Measurements from ENCODE around the gene PPP3R1. TPM values are rescaled to one million over a fixed set of nuclear protein-coding genes. Genes with fewer than 3 reads are reported as not detected.

Gene PPP3R1
- total RNA-seq, 2 experiments from 2014 or later = 15.1 to 90.3 TPM

DNA sequence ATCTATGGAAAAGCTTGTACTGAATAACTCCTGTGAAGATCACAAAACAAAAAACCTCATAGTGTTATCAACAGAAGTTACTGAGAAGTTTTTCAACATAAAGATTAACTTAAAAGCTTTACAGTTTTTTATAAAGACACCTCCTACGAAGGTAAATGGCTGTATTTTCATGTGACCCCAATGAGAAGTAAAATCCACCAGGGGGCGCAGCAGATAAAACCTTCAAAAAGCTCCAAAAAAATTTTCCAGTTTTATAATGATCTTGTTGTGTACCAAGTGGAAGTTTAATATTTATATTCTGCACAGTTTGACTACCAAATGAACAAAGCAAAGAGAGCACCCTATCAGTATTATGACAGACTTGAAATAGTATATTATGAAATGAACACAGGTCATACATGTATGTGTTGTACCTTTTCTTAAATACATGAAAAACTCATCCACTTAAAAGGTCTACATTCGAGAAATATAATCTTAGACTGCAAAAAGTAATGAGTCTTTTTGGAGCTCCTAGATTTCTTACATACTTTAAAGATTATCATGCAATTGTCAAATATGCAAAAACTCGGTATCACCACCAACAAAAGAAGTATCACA lies 56.1 kb downstream of the PPP3R1 start:
- peaks cover 30% of the 10 kb centered on the region for H3K4me1 ChIP-seq (ENCODE audit: insufficient read depth, low read length, poor library complexity, severe bottlenecking)
- DNase-seq (ENCODE audit: low spot score) = peak; percentile 66
- BruUV-seq (replicated peaks) = no TSS peak
- H3K9me3 ChIP-seq (ENCODE audit: low read length) = no peaks in the 10 kb centered on the region
- peaks cover 25% of the 10 kb centered on the region; the same call in 1 of the 2 replicates for H3K36me3 ChIP-seq (ENCODE audit: insufficient read depth, low read length)
- H3K27ac ChIP-seq (ENCODE audit: low read depth, low read length, poor library complexity, severe bottlenecking) = no peak overlapping the region
- H3K9me2 ChIP-seq (ENCODE audit: insufficient read depth, low read length) = no peaks in the 10 kb centered on the region
- H2AFZ ChIP-seq (ENCODE audit: low read length) = no peak overlapping the region
- TF ChIP-seq EZH2phosphoT487 (IDR thresholded peaks at IDR 0.05; ENCODE audit: borderline replicate concordance, low read depth, low read length) = no peak
- TF ChIP-seq, protein P1, sequence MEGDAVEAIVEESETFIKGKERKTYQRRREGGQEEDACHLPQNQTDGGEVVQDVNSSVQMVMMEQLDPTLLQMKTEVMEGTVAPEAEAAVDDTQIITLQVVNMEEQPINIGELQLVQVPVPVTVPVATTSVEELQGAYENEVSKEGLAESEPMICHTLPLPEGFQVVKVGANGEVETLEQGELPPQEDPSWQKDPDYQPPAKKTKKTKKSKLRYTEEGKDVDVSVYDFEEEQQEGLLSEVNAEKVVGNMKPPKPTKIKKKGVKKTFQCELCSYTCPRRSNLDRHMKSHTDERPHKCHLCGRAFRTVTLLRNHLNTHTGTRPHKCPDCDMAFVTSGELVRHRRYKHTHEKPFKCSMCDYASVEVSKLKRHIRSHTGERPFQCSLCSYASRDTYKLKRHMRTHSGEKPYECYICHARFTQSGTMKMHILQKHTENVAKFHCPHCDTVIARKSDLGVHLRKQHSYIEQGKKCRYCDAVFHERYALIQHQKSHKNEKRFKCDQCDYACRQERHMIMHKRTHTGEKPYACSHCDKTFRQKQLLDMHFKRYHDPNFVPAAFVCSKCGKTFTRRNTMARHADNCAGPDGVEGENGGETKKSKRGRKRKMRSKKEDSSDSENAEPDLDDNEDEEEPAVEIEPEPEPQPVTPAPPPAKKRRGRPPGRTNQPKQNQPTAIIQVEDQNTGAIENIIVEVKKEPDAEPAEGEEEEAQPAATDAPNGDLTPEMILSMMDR (conservative IDR thresholded peaks at IDR 0.05; ENCODE audit: low read length) = peak; percentile 89
- ChIA-PET CTCF (ENCODE audit: unreplicated experiment) (no interaction called here), POLR2A (interaction anchor here (0.6 to 1.4 kb wide), 5 partner anchors 10 to 47 kb away, joined by 3 read pairs; no protein-coding TSS in a partner anchor)
- no peak overlapping the region for H3K4me3 ChIP-seq (ENCODE audit: low read depth, low read length, poor library complexity, severe bottlenecking)
- H4K20me1 ChIP-seq (ENCODE audit: insufficient read depth, low read length) = peaks cover 39% of the 10 kb centered on the region
- intact Hi-C loops (cut with micrococcal nuclease; ENCODE audit: unreplicated experiment) = loop anchor here (1.0 to 5.0 kb wide), 3 partner anchors 55 to 246 kb away; no protein-coding TSS in a partner anchor
- H3K79me2 ChIP-seq (ENCODE audit: insufficient read depth, low read depth, low read length) = peaks cover 99% of the 10 kb centered on the region
- no peak overlapping the region for H3K4me2 ChIP-seq (ENCODE audit: low read length)

DNA sequence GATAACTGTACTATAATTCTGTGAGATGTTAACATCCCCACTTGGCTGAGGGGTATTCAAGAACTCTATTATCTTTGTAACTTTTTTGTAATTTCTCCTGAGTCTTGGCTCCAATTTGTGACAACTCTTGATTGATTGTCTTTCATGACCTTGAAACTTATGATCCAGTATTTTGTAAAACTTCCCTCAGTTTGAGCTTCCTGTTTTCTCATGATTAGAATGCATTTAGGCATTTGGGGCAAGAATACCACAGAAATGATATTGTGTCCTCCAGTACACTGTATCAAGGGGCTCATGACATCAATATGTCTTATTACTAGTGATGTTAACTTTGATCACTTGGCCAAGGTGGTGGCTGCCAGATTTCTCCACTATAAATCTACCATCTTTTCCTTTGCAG lies 57.2 kb downstream of the PPP3R1 start:
- H3K4me1 ChIP-seq (ENCODE audit: insufficient read depth, low read length, poor library complexity, severe bottlenecking) = peaks cover 25% of the 10 kb centered on the region
- POLR2A ChIA-PET = interaction anchor here (1.0 to 1.4 kb wide), 2 partner anchors 15 to 51 kb away, joined by 3 read pairs; no protein-coding TSS in a partner anchor
- no peak overlapping the region for H3K4me3 ChIP-seq (ENCODE audit: low read depth, low read length, poor library complexity, severe bottlenecking)
- TF ChIP-seq, protein P1 (conservative IDR thresholded peaks at IDR 0.05; ENCODE audit: low read length) = no peak
- TF ChIP-seq EZH2phosphoT487 (IDR thresholded peaks at IDR 0.05; ENCODE audit: borderline replicate concordance, low read depth, low read length) = no peak
- H3K79me2 ChIP-seq (ENCODE audit: insufficient read depth, low read depth, low read length) = peaks cover 99% of the 10 kb centered on the region
- H3K27ac ChIP-seq (ENCODE audit: low read depth, low read length, poor library complexity, severe bottlenecking) = no peak overlapping the region
- H3K4me2 ChIP-seq (ENCODE audit: low read length) = no peak overlapping the region
- DNase-seq (ENCODE audit: low spot score) = no peak
- CTCF ChIA-PET (ENCODE audit: unreplicated experiment) = no interaction called here
- H3K9me3 ChIP-seq (ENCODE audit: low read length) = no peaks in the 10 kb centered on the region
- intact Hi-C loops (cut with micrococcal nuclease; ENCODE audit: unreplicated experiment) = loop anchor here (5.0 kb wide), 2 partner anchors 87 to 247 kb away; no protein-coding TSS in a partner anchor
- no TSS peak for BruUV-seq (replicated peaks)
- H3K36me3 ChIP-seq (ENCODE audit: insufficient read depth, low read length) = peaks cover 19% of the 10 kb centered on the region; the same call in 1 of the 2 replicates
- peaks cover 48% of the 10 kb centered on the region for H4K20me1 ChIP-seq (ENCODE audit: insufficient read depth, low read length)
- no peaks in the 10 kb centered on the region for H3K9me2 ChIP-seq (ENCODE audit: insufficient read depth, low read length)
- H2AFZ ChIP-seq (ENCODE audit: low read length) = no peak overlapping the region

DNA sequence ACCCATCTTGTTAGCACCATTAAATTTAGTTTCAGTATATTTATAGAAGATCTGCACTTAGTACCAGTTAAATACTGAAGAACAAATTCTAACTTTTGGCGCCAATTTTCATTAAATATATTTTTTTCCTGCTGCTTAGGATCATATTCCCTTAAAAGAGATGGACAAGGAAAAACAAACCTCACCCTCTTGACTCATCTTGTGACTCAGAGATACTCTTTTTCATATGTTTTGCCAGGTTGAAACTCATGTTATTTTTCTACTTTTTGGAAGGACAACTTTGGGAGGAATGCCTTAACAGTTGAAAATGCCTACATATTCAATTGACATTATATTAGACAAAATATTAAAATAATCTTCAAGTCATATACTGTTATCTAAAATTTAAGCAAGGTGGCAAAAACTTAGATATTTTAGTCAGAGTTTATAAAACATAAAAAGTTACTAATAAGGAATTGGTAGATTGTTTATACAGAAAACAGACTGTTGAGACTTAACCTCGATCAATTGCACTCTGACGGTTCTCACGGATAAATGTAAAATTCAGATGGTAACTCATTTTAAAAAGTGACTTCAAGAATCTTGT lies 58.5 kb downstream of the PPP3R1 start:
- no TSS peak for BruUV-seq (replicated peaks)
- no peaks in the 10 kb centered on the region for H3K9me2 ChIP-seq (ENCODE audit: insufficient read depth, low read length)
- CTCF ChIA-PET (ENCODE audit: unreplicated experiment) = no interaction called here
- DNase-seq (ENCODE audit: low spot score) = no peak
- no peak for TF ChIP-seq EZH2phosphoT487 (IDR thresholded peaks at IDR 0.05; ENCODE audit: borderline replicate concordance, low read depth, low read length)
- TF ChIP-seq, protein P1 (conservative IDR thresholded peaks at IDR 0.05; ENCODE audit: low read length) = no peak
- H3K79me2 ChIP-seq (ENCODE audit: insufficient read depth, low read depth, low read length) = peaks cover 99% of the 10 kb centered on the region
- no peak overlapping the region for H3K27ac ChIP-seq (ENCODE audit: low read depth, low read length, poor library complexity, severe bottlenecking)
- peaks cover 16% of the 10 kb centered on the region for H3K4me1 ChIP-seq (ENCODE audit: insufficient read depth, low read length, poor library complexity, severe bottlenecking)
- no peak overlapping the region for H3K4me2 ChIP-seq (ENCODE audit: low read length)
- no peak overlapping the region for H3K4me3 ChIP-seq (ENCODE audit: low read depth, low read length, poor library complexity, severe bottlenecking)
- POLR2A ChIA-PET = interaction anchor here (1.0 to 1.2 kb wide), 2 partner anchors 11 to 57 kb away, joined by 3 to 8 read pairs; no protein-coding TSS in a partner anchor
- no peak overlapping the region for H2AFZ ChIP-seq (ENCODE audit: low read length)
- intact Hi-C loops (cut with micrococcal nuclease; ENCODE audit: unreplicated experiment) = no loop called here
- H3K9me3 ChIP-seq (ENCODE audit: low read length) = no peaks in the 10 kb centered on the region
- H3K36me3 ChIP-seq (ENCODE audit: insufficient read depth, low read length) = peaks cover 17% of the 10 kb centered on the region; the same call in 1 of the 2 replicates
- H4K20me1 ChIP-seq (ENCODE audit: insufficient read depth, low read length) = peaks cover 48% of the 10 kb centered on the region
